Brain microvascular endothelial cell (primary cell): ENCODE measurements around the gene SMIM10L1.

Experiments
- DNase-seq: peaks from one replicate; pipeline ENCODE4 v3.0.0-alpha.2; 2020
- H3K27ac ChIP-seq: fragments of 250-450 bp; sonication (Bioruptor Pico); 2 replicates; pipeline ENCODE4 v1.5.1; 2020; ENCODE audit warnings: mild to moderate bottlenecking, moderate library complexity
- H3K27me3 ChIP-seq: fragments of 250-450 bp; sonication (Bioruptor Pico); replicated peaks from 2 replicates; pipeline ENCODE4 v1.5.1; 2020; ENCODE audit warnings: mild to moderate bottlenecking
- H3K36me3 ChIP-seq: fragments of 250-450 bp; sonication (Bioruptor Pico); replicated peaks from 2 replicates; pipeline ENCODE4 v1.5.1; 2020; ENCODE audit warnings: mild to moderate bottlenecking
- H3K4me3 ChIP-seq: 2 replicates; pipeline ENCODE4 v1.5.1; 2011; ENCODE audit warnings: low read depth, mild to moderate bottlenecking, control low read depth, low read length, moderate library complexity
- in situ Hi-C: cut with HindIII; loops from 2 replicates; pipeline ENCODE4 v1.10.0; 2017; ENCODE audit warnings: low sequenced_read_pairs, low pct_ligation_motif_present
- TF ChIP-seq, protein P1 (sequence below): IDR thresholded peaks from 2 replicates; pipeline ENCODE4 v1.5.1; 2011; ENCODE audit warnings: low read depth, mild to moderate bottlenecking, moderate library complexity, low read length, control low read depth, inconsistent platforms; ENCODE audit errors: missing control alignments

Gene SMIM10L1

GRCh38 chr12:11134305-11134704 lies 36.7 kb upstream of the SMIM10L1 start, which contains the start of gene TAS2R30:
Gene TAS2R30 (minus strand): TSS chr12:11134644. CDS start chr12:11134244, 400 bp downstream.
- H3K36me3 ChIP-seq = no peaks in the 10 kb centered on the region
- no peak for DNase-seq
- H3K4me3 ChIP-seq = no peak within 1 kb of the TSS
- no peak within 1 kb of the TSS for H3K27ac ChIP-seq
- in situ Hi-C loops = no loop called here
- H3K27me3 ChIP-seq = no peaks in the 10 kb centered on the region
- TF ChIP-seq, protein P1, sequence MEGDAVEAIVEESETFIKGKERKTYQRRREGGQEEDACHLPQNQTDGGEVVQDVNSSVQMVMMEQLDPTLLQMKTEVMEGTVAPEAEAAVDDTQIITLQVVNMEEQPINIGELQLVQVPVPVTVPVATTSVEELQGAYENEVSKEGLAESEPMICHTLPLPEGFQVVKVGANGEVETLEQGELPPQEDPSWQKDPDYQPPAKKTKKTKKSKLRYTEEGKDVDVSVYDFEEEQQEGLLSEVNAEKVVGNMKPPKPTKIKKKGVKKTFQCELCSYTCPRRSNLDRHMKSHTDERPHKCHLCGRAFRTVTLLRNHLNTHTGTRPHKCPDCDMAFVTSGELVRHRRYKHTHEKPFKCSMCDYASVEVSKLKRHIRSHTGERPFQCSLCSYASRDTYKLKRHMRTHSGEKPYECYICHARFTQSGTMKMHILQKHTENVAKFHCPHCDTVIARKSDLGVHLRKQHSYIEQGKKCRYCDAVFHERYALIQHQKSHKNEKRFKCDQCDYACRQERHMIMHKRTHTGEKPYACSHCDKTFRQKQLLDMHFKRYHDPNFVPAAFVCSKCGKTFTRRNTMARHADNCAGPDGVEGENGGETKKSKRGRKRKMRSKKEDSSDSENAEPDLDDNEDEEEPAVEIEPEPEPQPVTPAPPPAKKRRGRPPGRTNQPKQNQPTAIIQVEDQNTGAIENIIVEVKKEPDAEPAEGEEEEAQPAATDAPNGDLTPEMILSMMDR = no peak

DNA sequence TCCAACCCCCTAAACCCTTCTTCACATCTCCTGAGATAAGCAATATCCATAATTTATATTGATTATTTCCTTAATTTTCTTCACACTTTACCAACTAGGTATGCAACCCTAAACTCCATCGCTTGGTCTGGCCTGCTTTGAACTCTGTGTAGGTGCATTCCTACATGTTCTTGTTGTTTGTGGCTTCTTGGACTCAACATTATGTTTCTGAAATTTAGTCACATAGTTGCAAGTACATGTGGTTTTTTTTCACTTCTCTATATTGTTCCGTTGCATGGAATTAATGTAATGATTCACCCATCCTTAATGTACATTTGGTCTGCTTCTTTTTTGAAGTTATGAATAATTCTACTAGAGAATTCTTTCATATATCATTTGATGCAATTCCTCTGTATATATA lies 34.9 kb upstream of the SMIM10L1 start:
- DNase-seq = no peak
- Histone ChIP-seq H3K36me3 (no peaks in the 10 kb centered on the region), H3K27ac (no peak overlapping the region), H3K4me3 (no peak overlapping the region), H3K27me3 (no peaks in the 10 kb centered on the region)
- TF ChIP-seq, protein P1 = no peak
- in situ Hi-C loops = no loop called here

DNA sequence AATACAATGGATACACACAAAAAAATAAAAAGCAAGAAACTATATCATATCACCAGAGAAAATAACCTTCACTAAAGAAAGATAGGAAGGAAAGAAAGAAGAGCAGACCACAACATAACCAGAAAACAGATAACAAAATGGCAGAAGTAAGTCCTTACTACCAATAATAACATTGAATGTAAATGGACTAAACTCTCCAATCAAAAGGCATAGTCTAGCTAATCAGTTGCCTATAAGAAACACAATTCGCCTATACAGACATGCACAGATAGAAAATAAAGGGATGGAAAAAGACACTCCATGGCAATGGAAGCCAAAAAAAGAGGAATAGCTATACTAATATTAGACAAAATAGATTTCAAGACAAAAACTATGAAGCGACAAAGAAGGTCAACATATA lies 27.6 kb upstream of the SMIM10L1 start:
- Histone ChIP-seq H3K4me3 (no peak overlapping the region), H3K27ac (no peak overlapping the region), H3K36me3 (no peaks in the 10 kb centered on the region), H3K27me3 (no peaks in the 10 kb centered on the region)
- DNase-seq = no peak
- in situ Hi-C loops = no loop called here
- TF ChIP-seq, protein P1 = no peak

DNA sequence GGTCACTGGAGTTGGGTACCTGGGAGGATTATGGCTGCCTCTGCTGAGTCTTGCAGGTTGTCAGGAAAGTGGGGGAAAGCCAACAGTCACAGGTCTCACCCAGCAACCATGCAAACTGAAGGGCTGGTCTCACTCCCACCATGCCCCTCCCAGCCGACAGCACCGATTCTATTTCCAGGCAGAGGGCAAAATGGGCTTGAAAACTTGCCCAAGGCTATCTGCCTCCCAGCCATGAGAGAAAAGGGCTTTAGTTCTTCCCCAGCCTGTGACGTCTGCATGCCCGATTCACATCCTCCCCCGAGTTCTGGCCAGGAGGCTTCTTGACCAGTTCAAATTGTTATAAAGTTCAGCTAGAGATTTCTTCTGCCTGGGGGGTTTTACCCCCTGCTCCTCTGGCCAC lies 26.7 kb upstream of the SMIM10L1 start:
- Histone ChIP-seq H3K36me3 (no peaks in the 10 kb centered on the region), H3K27me3 (no peaks in the 10 kb centered on the region), H3K27ac (no peak overlapping the region), H3K4me3 (no peak overlapping the region)
- in situ Hi-C loops = no loop called here
- TF ChIP-seq, protein P1 = no peak
- no peak for DNase-seq

DNA sequence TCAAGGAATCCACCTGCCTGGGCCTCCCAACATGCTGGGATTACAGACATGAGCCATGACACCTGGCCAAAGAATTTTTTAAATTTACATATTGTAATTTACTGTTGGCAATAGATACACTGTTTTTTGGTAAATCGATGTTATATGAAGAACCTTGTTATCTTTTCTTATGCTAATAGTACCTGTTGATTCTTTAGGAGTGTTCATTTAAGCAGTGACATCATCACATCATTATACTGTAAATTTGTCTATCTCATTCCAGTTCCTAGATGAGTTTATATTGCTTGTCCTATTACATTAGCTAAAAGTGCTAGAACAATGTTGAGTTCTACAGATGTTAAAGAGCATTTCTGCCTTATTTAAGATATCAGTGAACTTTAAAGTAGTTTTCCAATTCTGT lies 23.6 kb upstream of the SMIM10L1 start:
- in situ Hi-C loops = no loop called here

GRCh38 chr12:11150832-11151231 lies 20.2 kb upstream of the SMIM10L1 start:
- Histone ChIP-seq H3K36me3 (no peaks in the 10 kb centered on the region), H3K4me3 (no peak overlapping the region), H3K27ac (no peak overlapping the region), H3K27me3 (no peaks in the 10 kb centered on the region)
- in situ Hi-C loops = no loop called here
- TF ChIP-seq, protein P1 = no peak
- no peak for DNase-seq

More for the DNA sequence above, 23.6 kb upstream of the SMIM10L1 start:
- Histone ChIP-seq H3K27ac (no peak overlapping the region), H3K4me3 (no peak overlapping the region), H3K36me3 (no peaks in the 10 kb centered on the region), H3K27me3 (no peaks in the 10 kb centered on the region)
- TF ChIP-seq, protein P1 = no peak
- DNase-seq = no peak
